Endothelial cell of umbilical vein (primary cell): ENCODE results near the gene ABHD10. TPM values are rescaled to one million over a fixed set of nuclear protein-coding genes. Genes with fewer than 3 reads are reported as not detected.

ENCODE experiments used
- BruUV-seq: library from RNA; stranded (reverse); fragments of 400-500 nt; replicated peaks from 2 replicates; lab custom pipeline; 2021; lab: Mats Ljungman, UMichigan
- CTCF ChIA-PET: fragments of 300-600, 350-600 bp; sonication (Branson Sonifier 250); formaldehyde crosslinking; loops from one replicate; lab custom pipeline; 2021; ENCODE audit warnings: antibody characterized with exemption, inconsistent platforms; lab: Charles Lee
- POLR2A ChIA-PET: fragments of 300-600, 350-600 bp; sonication (Branson Sonifier 250); formaldehyde crosslinking; loops from one replicate; lab custom pipeline; 2021; ENCODE audit warnings: antibody characterized with exemption, inconsistent platforms; lab: Charles Lee
- DNase-seq: peaks from one replicate; pipeline ENCODE4 v3.0.0-alpha.2; 2011; ENCODE audit warnings: low read depth, low spot score
- FAIRE-seq: peaks from 2 replicates; lab custom pipeline; 2011; peaks lifted over from hg19 to GRCh38; lab: Jason Lieb, UNC
- H2AFZ ChIP-seq: 2 replicates; pipeline ENCODE4 v1.6.0; 2012; ENCODE audit warnings: low read depth, low read length, control low read depth, inconsistent platforms
- H3K27ac ChIP-seq: 2 replicates; pipeline ENCODE4 v1.5.1; 2011; ENCODE audit warnings: low read depth, mild to moderate bottlenecking, control low read depth, low read length, moderate library complexity; ENCODE audit not compliant: insufficient read depth
- H3K27me3 ChIP-seq, 2 experiments: 2 replicates each; pipeline versions ENCODE4 v1.6.0 to v1.6.1; 2011; ENCODE audit warnings: low read length in 2 of 2, mixed read lengths in 1 of 2; ENCODE audit not compliant: control insufficient read depth in 2 of 2, insufficient read depth in 2 of 2
- H3K36me3 ChIP-seq, 2 experiments: 2 replicates in 1 of 2; 3 replicates in 1 of 2; pipeline ENCODE4 v1.5.1; 2011; ENCODE audit warnings: low read length in 2 of 2, mild to moderate bottlenecking in 1 of 2, moderate library complexity in 1 of 2; ENCODE audit not compliant: control insufficient read depth in 2 of 2, insufficient read depth in 2 of 2; ENCODE audit errors: extremely low read depth in 1 of 2
- H3K4me1 ChIP-seq: 3 replicates; pipeline ENCODE4 v1.5.1; 2011; ENCODE audit warnings: mild to moderate bottlenecking, low read length; ENCODE audit not compliant: control insufficient read depth, insufficient read depth; ENCODE audit errors: extremely low read depth
- H3K4me2 ChIP-seq: 2 replicates; pipeline ENCODE4 v1.6.1; 2011; ENCODE audit warnings: low read length, control low read depth, mixed read lengths; ENCODE audit not compliant: insufficient read depth
- H3K4me3 ChIP-seq, 3 experiments: fragments of 200-600 bp in 1 of 3; sonication (generic), shearing (Covaris generic) in 1 of 3; replicated peaks in 1 of 3; 2 replicates each; pipeline ENCODE4 v1.5.1; 2011 to 2016; ENCODE audit warnings: control low read depth in 3 of 3, low read length in 3 of 3, mild to moderate bottlenecking in 2 of 3, inconsistent platforms in 1 of 3, low read depth in 1 of 3, moderate library complexity in 1 of 3; ENCODE audit not compliant: insufficient read depth in 1 of 3
- H3K79me2 ChIP-seq: 2 replicates; pipeline ENCODE4 v1.6.0; 2012; ENCODE audit warnings: low read length, inconsistent platforms; ENCODE audit not compliant: control insufficient read depth, insufficient read depth
- H3K9ac ChIP-seq: replicated peaks from 2 replicates; pipeline ENCODE3; 2011; ENCODE audit warnings: low read length, control low read depth; ENCODE audit not compliant: insufficient read depth; ENCODE audit errors: extremely low read depth
- H3K9me1 ChIP-seq: replicated peaks from 3 replicates; pipeline ENCODE4 v1.6.0; 2011; ENCODE audit warnings: mild to moderate bottlenecking, low read length; ENCODE audit not compliant: control insufficient read depth, insufficient read depth; ENCODE audit errors: extremely low read depth
- H3K9me3 ChIP-seq: replicated peaks from 2 replicates; pipeline ENCODE4 v1.5.1; 2012; ENCODE audit warnings: low read length, inconsistent platforms; ENCODE audit not compliant: control insufficient read depth, insufficient read depth
- H4K20me1 ChIP-seq: replicated peaks from 2 replicates; pipeline ENCODE3; 2011; ENCODE audit warnings: mild to moderate bottlenecking, low read length; ENCODE audit not compliant: control insufficient read depth, insufficient read depth; ENCODE audit errors: extremely low read depth
- EZH2 ChIP-seq: IDR thresholded peaks from 2 replicates; pipeline ENCODE4 v1.6.1; 2012; ENCODE audit warnings: borderline replicate concordance, low read depth, mild to moderate bottlenecking, moderate library complexity, low read length, inconsistent platforms; ENCODE audit not compliant: severe bottlenecking
- FOS ChIP-seq: IDR thresholded peaks from 2 replicates; pipeline ENCODE4 v1.6.1; 2011; ENCODE audit warnings: mild to moderate bottlenecking, low read length, moderate library complexity, borderline replicate concordance; ENCODE audit not compliant: insufficient read depth
- GATA2 ChIP-seq: IDR thresholded peaks from 2 replicates; pipeline ENCODE4 v1.7.0; 2011; ENCODE audit warnings: low read depth, mild to moderate bottlenecking, moderate library complexity, mixed read lengths, low read length; ENCODE audit not compliant: insufficient read length, insufficient read depth
- JUN ChIP-seq: IDR thresholded peaks from 2 replicates; pipeline ENCODE4 v1.6.1; 2011; ENCODE audit warnings: borderline replicate concordance, low read depth; ENCODE audit not compliant: insufficient read length, insufficient read depth
- MAX ChIP-seq: IDR thresholded peaks from 2 replicates; pipeline ENCODE4 v1.6.1; 2011; ENCODE audit not compliant: insufficient read depth, insufficient read length
- MYC ChIP-seq: IDR thresholded peaks from one replicate; pipeline ENCODE4 v1.6.1; 2011; ENCODE audit warnings: mild to moderate bottlenecking, low read depth, low read length
- POLR2A ChIP-seq: IDR thresholded peaks from 2 replicates; pipeline ENCODE4 v1.6.1; 2012; ENCODE audit warnings: low read depth, mild to moderate bottlenecking, control low read depth, low read length
- POLR2AphosphoS5 ChIP-seq: IDR thresholded peaks from 2 replicates; pipeline ENCODE4 v1.6.1; 2012; ENCODE audit warnings: low read depth, mild to moderate bottlenecking, control low read depth, low read length, moderate library complexity; ENCODE audit not compliant: insufficient read depth
- dilution Hi-C: fragments of 300-500 bp; cut with MboI; formaldehyde crosslinking; loops from one replicate; pipeline ENCODE4 v1.15.0; 2019; ENCODE audit warnings: low sequenced_read_pairs; ENCODE audit not compliant: extremely low pct_ligation_motif_present
- intact Hi-C: fragments of 100-400 bp; cut with micrococcal nuclease; formaldehyde crosslinking; loops from one replicate; pipeline ENCODE4 v1.10.0; 2022
- polyA plus RNA-seq, 4 experiments: library from polyadenylated mRNA; depleted of rRNA in 3 of 4; stranded (reverse) in 3 of 4; unstranded in 1 of 4; fragments of >200 nt; gene quantifications; 2 replicates each; pipeline versions ENCODE4 v1.2.1 to v1.2.3, GENCODE V29; 2011 to 2012; ENCODE audit warnings: missing spikeins in 1 of 4
- total RNA-seq: library from RNA; stranded (reverse); gene quantifications from 2 replicates; pipeline ENCODE4 v1.2.3, GENCODE V29; 2021
- TF ChIP-seq, protein P1 (sequence below), 2 donors: IDR thresholded peaks; 1 replicate in 1 of 2; 2 replicates in 1 of 2; pipeline ENCODE4 v1.5.1; 2011; ENCODE audit warnings: low read length in 2 of 2, mild to moderate bottlenecking in 2 of 2, moderate library complexity in 2 of 2, control low read depth in 1 of 2, inconsistent platforms in 1 of 2, low read depth in 1 of 2; ENCODE audit not compliant: insufficient read depth in 1 of 2; ENCODE audit errors: extremely low read depth in 1 of 2

ABHD10 gene
- total and polyA plus RNA-seq, 2 donors (not counting 3 experiments of a cell fraction or from before 2014, with no cell fraction given) = 10.0 to 37.0 TPM

DNA sequence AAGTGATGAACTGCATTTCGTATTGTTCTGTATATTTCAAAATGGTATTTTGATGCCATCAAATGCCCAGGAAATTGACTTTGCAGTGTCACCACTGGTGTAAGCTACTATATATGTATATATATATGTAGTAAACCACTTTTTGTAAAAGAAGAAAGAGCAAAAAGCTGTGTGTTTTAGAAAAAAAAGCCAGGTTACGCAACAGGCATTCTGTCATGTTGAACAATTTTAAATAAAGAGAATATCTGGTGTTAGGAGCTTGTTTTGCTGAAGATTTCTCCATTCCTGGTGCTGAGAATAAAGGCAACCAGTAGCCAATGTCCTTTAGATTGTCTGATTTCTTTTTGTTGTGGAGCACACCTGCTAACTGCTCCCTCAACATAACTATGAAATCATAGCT, 3.7 kb upstream of the ABHD10 start:
- dilution Hi-C loops (no loop called here), intact Hi-C loops (no loop called here)
- Histone ChIP-seq H3K27ac (no peak overlapping the region), H3K9ac (no peak overlapping the region), H3K4me3 (no peak overlapping the region), H3K4me1 (peaks cover 7% of the 10 kb centered on the region), H3K79me2 (peaks cover 11% of the 10 kb centered on the region), H3K4me2 (no peak overlapping the region), H2AFZ (no peak overlapping the region), H4K20me1 (no peaks in the 10 kb centered on the region), H3K36me3 (peaks cover 9 to 15% of the 10 kb centered on the region in 2 experiments), H3K9me3 (no peaks in the 10 kb centered on the region), H3K27me3 (no peaks in the 10 kb centered on the region), H3K9me1 (no peaks in the 10 kb centered on the region)
- DNase-seq (no peak), FAIRE-seq (no peak)
- no peak for TF ChIP-seq GATA2
- no TSS peak for BruUV-seq
- ChIA-PET POLR2A (no interaction called here), CTCF (interaction anchor here (1.0 to 1.1 kb wide), 5 partner anchors 14 to 110 kb away, joined by 3 to 6 read pairs (median 4); no protein-coding TSS in a partner anchor)

GRCh38 chr3:111976254-111976653, 2.6 kb upstream of the ABHD10 start:
- Histone ChIP-seq H4K20me1 (no peaks in the 10 kb centered on the region), H3K27me3 (no peaks in the 10 kb centered on the region), H3K4me2 (no peak overlapping the region), H3K36me3 (peaks cover 4 to 11% of the 10 kb centered on the region in 2 experiments), H3K79me2 (peaks cover 21% of the 10 kb centered on the region), H3K9ac (no peak overlapping the region), H3K9me3 (no peaks in the 10 kb centered on the region), H3K9me1 (no peaks in the 10 kb centered on the region), H2AFZ (no peak overlapping the region), H3K4me1 (peaks cover 15% of the 10 kb centered on the region), H3K4me3 (no peak overlapping the region), H3K27ac (no peak overlapping the region)
- DNase-seq (no peak), FAIRE-seq (no peak)
- dilution Hi-C loops (no loop called here), intact Hi-C loops (no loop called here)
- POLR2A ChIA-PET = no interaction called here
- CTCF ChIA-PET = interaction anchor here (1.2 to 6.3 kb wide), 4 partner anchors 13 to 261 kb away, joined by 4 to 50 read pairs (median 28); partner anchors contain the start of gene PHLDB2
- no TSS peak for BruUV-seq
- TF ChIP-seq MAX = no peak
- no peak for TF ChIP-seq FOS
- no peak for TF ChIP-seq POLR2AphosphoS5
- TF ChIP-seq JUN = no peak
- TF ChIP-seq, protein P1, sequence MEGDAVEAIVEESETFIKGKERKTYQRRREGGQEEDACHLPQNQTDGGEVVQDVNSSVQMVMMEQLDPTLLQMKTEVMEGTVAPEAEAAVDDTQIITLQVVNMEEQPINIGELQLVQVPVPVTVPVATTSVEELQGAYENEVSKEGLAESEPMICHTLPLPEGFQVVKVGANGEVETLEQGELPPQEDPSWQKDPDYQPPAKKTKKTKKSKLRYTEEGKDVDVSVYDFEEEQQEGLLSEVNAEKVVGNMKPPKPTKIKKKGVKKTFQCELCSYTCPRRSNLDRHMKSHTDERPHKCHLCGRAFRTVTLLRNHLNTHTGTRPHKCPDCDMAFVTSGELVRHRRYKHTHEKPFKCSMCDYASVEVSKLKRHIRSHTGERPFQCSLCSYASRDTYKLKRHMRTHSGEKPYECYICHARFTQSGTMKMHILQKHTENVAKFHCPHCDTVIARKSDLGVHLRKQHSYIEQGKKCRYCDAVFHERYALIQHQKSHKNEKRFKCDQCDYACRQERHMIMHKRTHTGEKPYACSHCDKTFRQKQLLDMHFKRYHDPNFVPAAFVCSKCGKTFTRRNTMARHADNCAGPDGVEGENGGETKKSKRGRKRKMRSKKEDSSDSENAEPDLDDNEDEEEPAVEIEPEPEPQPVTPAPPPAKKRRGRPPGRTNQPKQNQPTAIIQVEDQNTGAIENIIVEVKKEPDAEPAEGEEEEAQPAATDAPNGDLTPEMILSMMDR (IDR thresholded peaks at IDR 0.05; ENCODE audit: extremely low read depth in 1 of 2, insufficient read depth in 1 of 2, low read depth in 1 of 2, low read length in 2 of 2) = no peak
- no peak for TF ChIP-seq MYC
- TF ChIP-seq GATA2 = no peak
- TF ChIP-seq EZH2 = no peak
- TF ChIP-seq POLR2A = no peak
